GM12874 (cell line): ENCODE results near the gene KIF21B.

Experiments
- CTCF ChIP-seq: IDR thresholded peaks from 2 replicates; pipeline ENCODE4 v1.5.1; 2011; ENCODE audit warnings: low read depth, mild to moderate bottlenecking, control low read depth, low read length, moderate library complexity; ENCODE audit not compliant: insufficient read depth

The KIF21B gene

GRCh38 chr1:200969726-200970561 is 53.6 kb downstream of the KIF21B start:
- peak; percentile 63 for TF ChIP-seq CTCF

- no peak for TF ChIP-seq CTCF
Observed at GRCh38 chr1:200968469-200969410, 54.8 kb downstream of the KIF21B start.

- TF ChIP-seq CTCF, result no peak
Observed at GRCh38 chr1:200967693-200968468, 55.6 kb downstream of the KIF21B start.

GRCh38 chr1:200966934-200967333 is 56.6 kb downstream of the KIF21B start:
- TF ChIP-seq CTCF, result no peak

- no peak for TF ChIP-seq CTCF
Observed at GRCh38 chr1:200965111-200965805, 58.3 kb downstream of the KIF21B start.

GRCh38 chr1:200963076-200963475 is 60.4 kb downstream of the KIF21B start:
- no peak for TF ChIP-seq CTCF
